GM23338 (cell line): ENCODE results near the gene PANK4. TPM values are rescaled to one million over a fixed set of nuclear protein-coding genes. Genes with fewer than 3 reads are reported as not detected.

Experiments used
- ATAC-seq: fragments of 200-7000 bp; cut with Tn5 transposase; 3 replicates; pipeline ENCODE4 v1.9.1; 2020
- DNase-seq: peaks from one replicate; pipeline ENCODE4 v3.0.0-alpha.2; 2015; ENCODE audit warnings: low spot score
- H2AFZ ChIP-seq: fragments of 200-600 bp; sonication (generic); 2 replicates; pipeline ENCODE4 v1.8.0; 2016; ENCODE audit warnings: antibody characterized with exemption, mild to moderate bottlenecking, moderate library complexity
- H3F3A ChIP-seq: fragments of 200-600 bp; sonication (generic); replicated peaks from 2 replicates; pipeline ENCODE4 v1.8.0; 2017; ENCODE audit warnings: antibody characterized with exemption, mixed run types, low read depth
- H3K27ac ChIP-seq: fragments of 200-600 bp; sonication (generic); 2 replicates; pipeline ENCODE4 v1.6.1; 2016; ENCODE audit warnings: low read depth
- H3K27me3 ChIP-seq: fragments of 200-600 bp; sonication (generic); 2 replicates; pipeline ENCODE4 v1.8.0; 2016; ENCODE audit warnings: mild to moderate bottlenecking, mixed run types, moderate library complexity; ENCODE audit not compliant: insufficient read depth
- H3K36me3 ChIP-seq: fragments of 200-600 bp; sonication (generic); 2 replicates; pipeline ENCODE4 v1.8.0; 2016; ENCODE audit warnings: mild to moderate bottlenecking; ENCODE audit not compliant: insufficient read depth
- H3K4me1 ChIP-seq: fragments of 200-600 bp; sonication (generic); 2 replicates; pipeline ENCODE4 v1.8.0; 2016; ENCODE audit warnings: mild to moderate bottlenecking, moderate library complexity; ENCODE audit not compliant: insufficient read depth
- H3K4me2 ChIP-seq: fragments of 200-600 bp; sonication (generic); 2 replicates; pipeline ENCODE4 v1.7.1; 2017; ENCODE audit warnings: mixed run types
- H3K4me3 ChIP-seq: fragments of 200-600 bp; sonication (generic); 2 replicates; pipeline ENCODE4 v1.6.1; 2016; ENCODE audit warnings: mixed run types
- H3K79me2 ChIP-seq: fragments of 200-600 bp; sonication (generic); replicated peaks from 2 replicates; pipeline ENCODE4 v1.8.0; 2017; ENCODE audit warnings: mild to moderate bottlenecking; ENCODE audit not compliant: insufficient read depth
- H3K9me2 ChIP-seq: fragments of 200-600 bp; sonication (generic); 2 replicates; pipeline ENCODE4 v1.8.0; 2017; ENCODE audit not compliant: insufficient read depth
- H4K20me1 ChIP-seq: fragments of 200-600 bp; sonication (generic); replicated peaks from 2 replicates; pipeline ENCODE4 v1.8.0; 2017; ENCODE audit warnings: mild to moderate bottlenecking; ENCODE audit not compliant: insufficient read depth
- H3K27ac Mint-ChIP-seq: 2 replicates; pipeline ENCODE4 v1.8.0; 2020; ENCODE audit warnings: inconsistent platforms, mild to moderate bottlenecking, moderate library complexity, mixed read lengths
- H3K27me3 Mint-ChIP-seq: 3 replicates; pipeline ENCODE4 v1.8.0; 2022; ENCODE audit warnings: low read depth, mild to moderate bottlenecking, moderate library complexity, mixed read lengths, inconsistent platforms; ENCODE audit not compliant: insufficient read depth, poor library complexity
- H3K36me3 Mint-ChIP-seq: 3 replicates; pipeline ENCODE4 v1.8.0; 2021; ENCODE audit warnings: low read depth, mild to moderate bottlenecking, inconsistent platforms, moderate library complexity, mixed read lengths
- H3K4me1 Mint-ChIP-seq: 3 replicates; pipeline ENCODE4 v1.8.0; 2020; ENCODE audit warnings: mild to moderate bottlenecking, inconsistent platforms, mixed read lengths
- H3K4me3 Mint-ChIP-seq: 3 replicates; pipeline ENCODE4 v1.8.0; 2021; ENCODE audit warnings: moderate library complexity, mild to moderate bottlenecking, inconsistent platforms, mixed read lengths
- H3K9me3 Mint-ChIP-seq: 3 replicates; pipeline ENCODE4 v1.8.0; 2020; ENCODE audit warnings: moderate library complexity, mild to moderate bottlenecking, inconsistent platforms, mixed read lengths
- CREB1 ChIP-seq: fragments of 250-450 bp; sonication (Bioruptor Pico); IDR thresholded peaks from 2 replicates; pipeline ENCODE4 v1.5.0; 2020; ENCODE audit warnings: low read depth, mild to moderate bottlenecking, moderate library complexity
- EZH2 ChIP-seq: fragments of 200-600 bp; sonication (generic); IDR thresholded peaks from one replicate; pipeline ENCODE4 v1.8.0; 2017; ENCODE audit warnings: antibody characterized with exemption, mild to moderate bottlenecking, low read depth; ENCODE audit not compliant: unreplicated experiment
- EZH2phosphoT487 ChIP-seq: fragments of 200-600 bp; sonication (generic); IDR thresholded peaks from one replicate; pipeline ENCODE4 v1.8.1; 2018; ENCODE audit warnings: antibody characterized with exemption; ENCODE audit not compliant: unreplicated experiment
- JUNB ChIP-seq: IDR thresholded peaks from one replicate; pipeline ENCODE4 v1.6.1; 2016; ENCODE audit warnings: antibody characterized with exemption; ENCODE audit not compliant: unreplicated experiment
- POLR2AphosphoS5 ChIP-seq: IDR thresholded peaks from 2 replicates; pipeline ENCODE4 v1.6.1; 2016; ENCODE audit warnings: antibody characterized with exemption, low read depth
- STAT1 ChIP-seq: IDR thresholded peaks from one replicate; pipeline ENCODE4 v1.6.1; 2016; ENCODE audit warnings: antibody characterized with exemption; ENCODE audit not compliant: unreplicated experiment
- ZNF114 ChIP-seq: fragments of 250-450 bp; sonication (Bioruptor Pico); IDR thresholded peaks from 2 replicates; pipeline ENCODE4 v1.5.0; 2020; ENCODE audit warnings: mild to moderate bottlenecking, moderate library complexity
- ZNF462 ChIP-seq: fragments of 250-450 bp; sonication (Bioruptor Pico); IDR thresholded peaks from 2 replicates; pipeline ENCODE4 v1.5.0; 2020; ENCODE audit warnings: mild to moderate bottlenecking, moderate library complexity
- polyA plus RNA-seq: library from polyadenylated mRNA; unstranded; fragments of >200 nt; fragmentation: Nextera tagmentation; extraction: Ambion mirVana; gene quantifications from 2 replicates; pipeline ENCODE4 v1.2.1, GENCODE V29; 2016
- total RNA-seq: library from RNA; depleted of rRNA; stranded (reverse); fragments of >200 nt; shearing (Covaris generic); gene quantifications from 2 replicates; pipeline ENCODE4 v1.2.3, GENCODE V29; 2014
- TF ChIP-seq, protein P1 (sequence below), 2 experiments: fragments of 200-600 bp in 1 of 2; sonication (generic) in 1 of 2; conservative IDR thresholded peaks; 2 replicates each; pipeline versions ENCODE4 v1.5.1 to v1.6.1; 2016 to 2017; ENCODE audit warnings: antibody characterized with exemption in 2 of 2, low read depth in 2 of 2, mild to moderate bottlenecking in 2 of 2, moderate library complexity in 1 of 2
- TF ChIP-seq, protein P2 (sequence below): IDR thresholded peaks from one replicate; pipeline ENCODE4 v1.6.1; 2018; ENCODE audit warnings: antibody characterized with exemption; ENCODE audit not compliant: unreplicated experiment

The PANK4 gene
- total and polyA plus RNA-seq, 2 experiments from 2014 or later, result 25.8 to 43.7 TPM

GRCh38 chr1:2489615-2490014 lies 36.8 kb downstream of the PANK4 start:
- H3K4me3 ChIP-seq, result no peak overlapping the region
- H3K4me1 Mint-ChIP-seq, result no peaks in the 10 kb centered on the region
- no peaks in the 10 kb centered on the region for H3K36me3 ChIP-seq
- H3K4me2 ChIP-seq, result no peak overlapping the region
- H3K79me2 ChIP-seq, result no peaks in the 10 kb centered on the region
- peaks cover 15% of the 10 kb centered on the region for H3K9me3 Mint-ChIP-seq
- no peak for DNase-seq
- H3K9me2 ChIP-seq, result no peaks in the 10 kb centered on the region
- H3K27me3 ChIP-seq, result no peaks in the 10 kb centered on the region
- H3K27ac Mint-ChIP-seq, result no peak overlapping the region
- H3K27ac ChIP-seq, result no peak overlapping the region
- H3K4me1 ChIP-seq, result no peaks in the 10 kb centered on the region
- ATAC-seq, result no peak
- H4K20me1 ChIP-seq, result no peaks in the 10 kb centered on the region
- no peak overlapping the region for H3K4me3 Mint-ChIP-seq
- H3K27me3 Mint-ChIP-seq, result peaks cover 11% of the 10 kb centered on the region
- H2AFZ ChIP-seq, result no peak overlapping the region
- peaks cover 4% of the 10 kb centered on the region; the same call in 1 of the 3 replicates for H3K36me3 Mint-ChIP-seq
- TF ChIP-seq ZNF462, result no peak
- no peak for TF ChIP-seq JUNB
- TF ChIP-seq ZNF114 (CRISPR knock-in tag), result no peak
- TF ChIP-seq EZH2, result no peak
- TF ChIP-seq STAT1, result no peak
- TF ChIP-seq POLR2AphosphoS5, result no peak
- TF ChIP-seq CREB1 (CRISPR knock-in tag), result no peak
- no peaks in the 10 kb centered on the region for H3F3A ChIP-seq

DNA sequence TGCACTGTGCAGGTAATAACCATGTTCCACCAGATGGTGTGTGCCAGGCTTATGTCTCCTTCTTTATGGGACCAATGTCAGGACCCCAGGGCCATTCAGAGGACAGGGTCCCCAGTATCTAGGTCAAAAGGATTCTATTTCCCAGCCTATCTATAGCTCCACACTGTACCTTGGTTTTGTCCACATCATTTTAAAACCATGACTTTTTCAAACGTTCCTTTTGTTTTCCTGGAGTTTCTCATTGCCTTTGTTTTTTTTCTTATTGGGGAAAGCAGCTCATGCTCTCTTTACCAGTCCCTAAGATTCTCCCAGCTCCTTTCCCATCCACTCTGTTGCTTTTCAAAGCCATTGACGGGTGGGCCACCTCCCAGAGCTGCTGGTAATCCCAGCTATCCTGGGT lies 37.7 kb downstream of the PANK4 start:
- Histone ChIP-seq H3K4me2 (no peak overlapping the region), H2AFZ (no peak overlapping the region), H3K4me3 (no peak overlapping the region), H4K20me1 (no peaks in the 10 kb centered on the region), H3K27me3 (no peaks in the 10 kb centered on the region), H3K36me3 (no peaks in the 10 kb centered on the region), H3K9me2 (no peaks in the 10 kb centered on the region), H3K79me2 (no peaks in the 10 kb centered on the region), H3K4me1 (no peaks in the 10 kb centered on the region), H3F3A (no peaks in the 10 kb centered on the region), H3K27ac (no peak overlapping the region)
- TF ChIP-seq JUNB, result no peak
- TF ChIP-seq, protein P1, sequence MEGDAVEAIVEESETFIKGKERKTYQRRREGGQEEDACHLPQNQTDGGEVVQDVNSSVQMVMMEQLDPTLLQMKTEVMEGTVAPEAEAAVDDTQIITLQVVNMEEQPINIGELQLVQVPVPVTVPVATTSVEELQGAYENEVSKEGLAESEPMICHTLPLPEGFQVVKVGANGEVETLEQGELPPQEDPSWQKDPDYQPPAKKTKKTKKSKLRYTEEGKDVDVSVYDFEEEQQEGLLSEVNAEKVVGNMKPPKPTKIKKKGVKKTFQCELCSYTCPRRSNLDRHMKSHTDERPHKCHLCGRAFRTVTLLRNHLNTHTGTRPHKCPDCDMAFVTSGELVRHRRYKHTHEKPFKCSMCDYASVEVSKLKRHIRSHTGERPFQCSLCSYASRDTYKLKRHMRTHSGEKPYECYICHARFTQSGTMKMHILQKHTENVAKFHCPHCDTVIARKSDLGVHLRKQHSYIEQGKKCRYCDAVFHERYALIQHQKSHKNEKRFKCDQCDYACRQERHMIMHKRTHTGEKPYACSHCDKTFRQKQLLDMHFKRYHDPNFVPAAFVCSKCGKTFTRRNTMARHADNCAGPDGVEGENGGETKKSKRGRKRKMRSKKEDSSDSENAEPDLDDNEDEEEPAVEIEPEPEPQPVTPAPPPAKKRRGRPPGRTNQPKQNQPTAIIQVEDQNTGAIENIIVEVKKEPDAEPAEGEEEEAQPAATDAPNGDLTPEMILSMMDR (conservative IDR thresholded peaks at IDR 0.05; ENCODE audit: low read depth in 2 of 2), result no peak
- TF ChIP-seq, protein P2, sequence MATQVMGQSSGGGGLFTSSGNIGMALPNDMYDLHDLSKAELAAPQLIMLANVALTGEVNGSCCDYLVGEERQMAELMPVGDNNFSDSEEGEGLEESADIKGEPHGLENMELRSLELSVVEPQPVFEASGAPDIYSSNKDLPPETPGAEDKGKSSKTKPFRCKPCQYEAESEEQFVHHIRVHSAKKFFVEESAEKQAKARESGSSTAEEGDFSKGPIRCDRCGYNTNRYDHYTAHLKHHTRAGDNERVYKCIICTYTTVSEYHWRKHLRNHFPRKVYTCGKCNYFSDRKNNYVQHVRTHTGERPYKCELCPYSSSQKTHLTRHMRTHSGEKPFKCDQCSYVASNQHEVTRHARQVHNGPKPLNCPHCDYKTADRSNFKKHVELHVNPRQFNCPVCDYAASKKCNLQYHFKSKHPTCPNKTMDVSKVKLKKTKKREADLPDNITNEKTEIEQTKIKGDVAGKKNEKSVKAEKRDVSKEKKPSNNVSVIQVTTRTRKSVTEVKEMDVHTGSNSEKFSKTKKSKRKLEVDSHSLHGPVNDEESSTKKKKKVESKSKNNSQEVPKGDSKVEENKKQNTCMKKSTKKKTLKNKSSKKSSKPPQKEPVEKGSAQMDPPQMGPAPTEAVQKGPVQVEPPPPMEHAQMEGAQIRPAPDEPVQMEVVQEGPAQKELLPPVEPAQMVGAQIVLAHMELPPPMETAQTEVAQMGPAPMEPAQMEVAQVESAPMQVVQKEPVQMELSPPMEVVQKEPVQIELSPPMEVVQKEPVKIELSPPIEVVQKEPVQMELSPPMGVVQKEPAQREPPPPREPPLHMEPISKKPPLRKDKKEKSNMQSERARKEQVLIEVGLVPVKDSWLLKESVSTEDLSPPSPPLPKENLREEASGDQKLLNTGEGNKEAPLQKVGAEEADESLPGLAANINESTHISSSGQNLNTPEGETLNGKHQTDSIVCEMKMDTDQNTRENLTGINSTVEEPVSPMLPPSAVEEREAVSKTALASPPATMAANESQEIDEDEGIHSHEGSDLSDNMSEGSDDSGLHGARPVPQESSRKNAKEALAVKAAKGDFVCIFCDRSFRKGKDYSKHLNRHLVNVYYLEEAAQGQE, result no peak
- TF ChIP-seq CREB1 (CRISPR knock-in tag), result no peak
- TF ChIP-seq EZH2phosphoT487, result no peak
- DNase-seq (no peak), ATAC-seq (no peak)
- H3K36me3 Mint-ChIP-seq, result peaks cover 4% of the 10 kb centered on the region; the same call in 1 of the 3 replicates
- H3K9me3 Mint-ChIP-seq, result peaks cover 15% of the 10 kb centered on the region
- no peak overlapping the region for H3K27ac Mint-ChIP-seq
- no peaks in the 10 kb centered on the region for H3K4me1 Mint-ChIP-seq
- peaks cover 11% of the 10 kb centered on the region for H3K27me3 Mint-ChIP-seq
- H3K4me3 Mint-ChIP-seq, result no peak overlapping the region; the same call in 2 of the 3 replicates
